Esophagus muscularis mucosa (tissue), 4 donors: ENCODE results near the gene ZNF567. TPM values are rescaled to one million over a fixed set of nuclear protein-coding genes. Genes with fewer than 3 reads are reported as not detected.

Source experiments
- DNase-seq: peaks from one replicate; pipeline ENCODE4 v3.0.0-alpha.2; 2017; ENCODE audit errors: extremely low spot score
- H3K27ac ChIP-seq, 4 donors: fragments of 200-600 bp; sonication (generic); replicated peaks in 1 of 4; 1 replicate in 3 of 4; 2 replicates in 1 of 4; pipeline ENCODE4 v1.5.1; 2016 to 2019; ENCODE audit warnings: mild to moderate bottlenecking in 1 of 4
- H3K27me3 ChIP-seq, 4 donors: fragments of 200-600 bp; sonication (generic); one replicate each; pipeline versions ENCODE4 v1.5.1 to v1.6.0; 2016 to 2019
- H3K36me3 ChIP-seq, 4 donors: fragments of 200-600 bp; sonication (generic); one replicate each; pipeline ENCODE4 v1.5.1; 2016 to 2019
- H3K4me1 ChIP-seq, 4 donors: fragments of 200-600 bp; sonication (generic); one replicate each; pipeline ENCODE4 v1.5.1; 2016 to 2019
- H3K4me3 ChIP-seq, 4 donors: fragments of 200-600 bp; sonication (generic); 1 replicate in 2 of 4; 2 replicates in 2 of 4; pipeline ENCODE4 v1.5.1; 2016 to 2019; ENCODE audit warnings: mild to moderate bottlenecking in 4 of 4, moderate library complexity in 1 of 4
- H3K9me3 ChIP-seq, 4 donors: fragments of 200-600 bp; sonication (generic); 1 replicate in 3 of 4; 2 replicates in 1 of 4; pipeline ENCODE4 v1.5.1; 2016 to 2019
- EP300 ChIP-seq: sonication (generic); formaldehyde crosslinking; IDR thresholded peaks from one replicate; pipeline ENCODE4 v1.6.1; 2017; ENCODE audit warnings: antibody characterized with exemption
- POLR2A ChIP-seq: fragments of 450-650 bp; IDR thresholded peaks from one replicate; pipeline ENCODE4 v1.6.1; 2017; ENCODE audit warnings: antibody characterized with exemption, moderate library complexity, mild to moderate bottlenecking, low read depth
- POLR2AphosphoS5 ChIP-seq, 2 donors: sonication (generic); formaldehyde crosslinking; IDR thresholded peaks; one replicate each; pipeline ENCODE4 v1.6.1; 2017; ENCODE audit warnings: antibody characterized with exemption in 2 of 2
- WGBS: methylation state at CpG from one replicate; pipeline ENCODE4 v1.1.5; 2018; 5-methylcytosine and 5-hydroxymethylcytosine counted together
- intact Hi-C: fragments of 100-400 bp; cut with DNase I; formaldehyde crosslinking; loops from one replicate; pipeline ENCODE4 v1.15.1; 2023
- total RNA-seq, 4 donors: library from RNA; depleted of rRNA; stranded (reverse); fragments of >200 nt; gene quantifications; one replicate each; pipeline versions ENCODE4 v1.1.0 to v1.2.1, GENCODE V29; 2016
- TF ChIP-seq, protein P1 (sequence below), 3 experiments: fragments of 200-600 bp in 2 of 3; fragments of 450-650 bp in 1 of 3; sonication (generic) in 2 of 3; IDR thresholded peaks; one replicate each; pipeline ENCODE4 v1.5.1; 2017 to 2019; ENCODE audit warnings: antibody characterized with exemption in 3 of 3, mild to moderate bottlenecking in 2 of 3, moderate library complexity in 1 of 3

ZNF567 gene
- total RNA-seq, 4 donors from 2014 or later = 5.5 to 9.1 (median 6.9) TPM

DNA sequence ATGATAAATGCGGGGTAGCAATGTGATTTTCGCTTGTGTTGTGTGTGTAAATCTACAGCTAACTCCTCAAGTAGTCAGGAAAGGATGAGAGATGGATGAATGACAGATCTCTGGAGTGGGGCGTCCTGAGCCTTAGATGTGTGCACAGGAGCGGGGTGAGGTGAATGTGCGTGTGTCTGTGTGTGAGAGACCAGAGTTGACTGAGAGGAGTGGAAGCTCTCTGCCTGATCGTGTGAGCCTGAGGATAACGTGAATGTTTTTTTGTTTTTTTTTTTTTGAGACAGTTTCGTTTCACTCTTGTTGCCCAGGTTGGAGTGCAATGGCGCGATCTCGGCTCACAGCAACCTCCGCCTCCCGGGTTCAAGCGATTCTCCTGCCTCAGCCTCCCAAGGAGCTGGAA is 21.6 kb upstream of the ZNF567 start:
- intact Hi-C loops = loop anchor here (10.0 kb wide), 1 partner anchor 91 kb away; the partner anchor contains the start of gene ZNF529
- DNase-seq = no peak
- 56% methylated on average over 14 of the region's 14 CpGs for WGBS
- Histone ChIP-seq H3K9me3 (peaks cover 0 to 15% (median 1%) of the 10 kb centered on the region in 4 donors), H3K27me3 (no peaks in the 10 kb centered on the region), H3K27ac (no peak overlapping the region), H3K4me1 (peaks cover 12 to 28% (median 20%) of the 10 kb centered on the region in 4 donors), H3K36me3 (peaks cover 6 to 35% (median 24%) of the 10 kb centered on the region in 4 donors), H3K4me3 (peak overlapping the region; percentile 62 to 86 (median 70))
- TF ChIP-seq POLR2A (no peak), EP300 (no peak)

DNA sequence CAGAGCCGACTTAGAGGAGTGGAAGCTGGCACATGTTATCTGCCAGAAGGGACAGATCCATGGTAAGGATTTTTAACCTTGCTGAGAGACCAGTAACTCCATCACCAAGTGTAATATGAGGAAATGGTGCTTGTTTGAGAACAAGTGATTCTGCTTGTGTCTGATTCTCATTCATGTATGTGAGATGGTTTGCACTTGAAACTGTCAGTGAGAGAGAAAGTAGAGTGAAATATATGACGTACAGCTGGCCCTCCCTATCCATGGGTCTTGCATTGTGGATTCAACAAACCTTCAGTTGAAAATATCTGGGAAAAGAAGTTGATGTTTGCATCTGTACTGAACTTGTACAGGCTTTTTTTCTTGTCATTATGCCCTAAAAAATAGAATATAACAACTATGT is 18.8 kb upstream of the ZNF567 start:
- Histone ChIP-seq H3K9me3 (peaks cover 0 to 36% (median 18%) of the 10 kb centered on the region in 4 donors), H3K36me3 (peaks cover 4 to 34% (median 22%) of the 10 kb centered on the region in 4 donors), H3K27me3 (no peaks in the 10 kb centered on the region), H3K4me3 (no peak overlapping the region), H3K4me1 (peaks cover 12 to 28% (median 20%) of the 10 kb centered on the region in 4 donors), H3K27ac (no peak overlapping the region)
- TF ChIP-seq, protein P1, sequence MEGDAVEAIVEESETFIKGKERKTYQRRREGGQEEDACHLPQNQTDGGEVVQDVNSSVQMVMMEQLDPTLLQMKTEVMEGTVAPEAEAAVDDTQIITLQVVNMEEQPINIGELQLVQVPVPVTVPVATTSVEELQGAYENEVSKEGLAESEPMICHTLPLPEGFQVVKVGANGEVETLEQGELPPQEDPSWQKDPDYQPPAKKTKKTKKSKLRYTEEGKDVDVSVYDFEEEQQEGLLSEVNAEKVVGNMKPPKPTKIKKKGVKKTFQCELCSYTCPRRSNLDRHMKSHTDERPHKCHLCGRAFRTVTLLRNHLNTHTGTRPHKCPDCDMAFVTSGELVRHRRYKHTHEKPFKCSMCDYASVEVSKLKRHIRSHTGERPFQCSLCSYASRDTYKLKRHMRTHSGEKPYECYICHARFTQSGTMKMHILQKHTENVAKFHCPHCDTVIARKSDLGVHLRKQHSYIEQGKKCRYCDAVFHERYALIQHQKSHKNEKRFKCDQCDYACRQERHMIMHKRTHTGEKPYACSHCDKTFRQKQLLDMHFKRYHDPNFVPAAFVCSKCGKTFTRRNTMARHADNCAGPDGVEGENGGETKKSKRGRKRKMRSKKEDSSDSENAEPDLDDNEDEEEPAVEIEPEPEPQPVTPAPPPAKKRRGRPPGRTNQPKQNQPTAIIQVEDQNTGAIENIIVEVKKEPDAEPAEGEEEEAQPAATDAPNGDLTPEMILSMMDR (IDR thresholded peaks at IDR 0.05) = no peak
- TF ChIP-seq EP300 (no peak), POLR2A (no peak)
- WGBS = 75% methylated on average over 2 of the region's 2 CpGs
- DNase-seq = no peak
- intact Hi-C loops = loop anchor here (10.0 kb wide), 1 partner anchor 94 kb away; the partner anchor contains the start of gene ZNF529

DNA sequence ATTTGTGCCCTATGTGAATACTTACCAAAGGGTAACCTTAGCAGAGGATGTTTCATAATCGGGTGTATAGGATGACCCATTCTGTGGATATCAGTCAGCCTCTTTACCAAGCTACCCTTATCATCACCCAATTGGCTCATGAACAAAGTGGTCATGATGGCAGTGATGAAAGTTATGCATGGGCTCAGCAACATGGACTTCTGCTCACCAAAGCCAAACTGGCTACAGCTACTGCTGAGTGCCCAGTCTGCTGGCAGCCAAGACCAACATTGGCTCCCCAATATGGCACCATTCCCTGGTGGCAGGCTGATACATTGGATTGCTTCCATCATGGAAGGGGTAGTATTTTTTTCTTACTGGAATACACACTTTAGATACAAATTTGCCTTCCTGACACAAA is 15.0 kb upstream of the ZNF567 start:
- intact Hi-C loops = no loop called here
- Histone ChIP-seq H3K36me3 (peaks cover 4 to 33% (median 12%) of the 10 kb centered on the region in 4 donors), H3K9me3 (peaks cover 0 to 51% (median 18%) of the 10 kb centered on the region in 4 donors), H3K4me3 (no peak overlapping the region), H3K4me1 (peaks cover 7 to 15% (median 12%) of the 10 kb centered on the region in 4 donors), H3K27me3 (no peaks in the 10 kb centered on the region), H3K27ac (no peak overlapping the region)
- no peak for DNase-seq
- 100% methylated on average over 1 of the region's 1 CpG for WGBS
- no peak for TF ChIP-seq POLR2AphosphoS5 (IDR thresholded peaks at IDR 0.05)
- TF ChIP-seq, protein P1 (IDR thresholded peaks at IDR 0.05) = no peak
- no peak for TF ChIP-seq POLR2A
- TF ChIP-seq EP300 = no peak

DNA sequence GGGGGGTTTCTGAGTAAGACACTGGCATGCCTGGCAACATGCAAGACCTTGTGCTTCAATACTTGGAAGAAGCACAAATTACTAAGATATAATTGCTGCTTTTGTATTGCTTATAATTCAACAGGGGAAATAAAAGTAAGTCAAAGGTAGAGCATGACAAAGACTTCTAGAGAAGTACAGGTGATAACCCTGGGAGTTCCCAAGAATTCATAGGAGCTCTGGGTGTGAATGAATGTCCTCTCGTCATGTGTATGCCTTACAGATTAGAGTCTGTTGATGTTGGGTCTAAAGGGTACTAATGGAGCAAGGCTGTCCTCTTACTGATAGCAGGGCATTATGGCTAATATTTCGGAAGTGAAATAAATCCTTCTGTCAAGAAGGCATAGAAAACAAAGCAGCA is 13.2 kb upstream of the ZNF567 start:
- TF ChIP-seq POLR2AphosphoS5 (IDR thresholded peaks at IDR 0.05) = no peak
- TF ChIP-seq EP300 = no peak
- peaks cover 14 to 52% (median 29%) of the 10 kb centered on the region in 4 donors for H3K36me3 ChIP-seq
- no peak for DNase-seq
- intact Hi-C loops = no loop called here
- no peak overlapping the region for H3K4me3 ChIP-seq
- H3K27me3 ChIP-seq = no peaks in the 10 kb centered on the region
- H3K9me3 ChIP-seq = peaks cover 0 to 69% (median 25%) of the 10 kb centered on the region in 4 donors
- no peak overlapping the region for H3K27ac ChIP-seq
- no peaks in the 10 kb centered on the region for H3K4me1 ChIP-seq
- WGBS = 90% methylated on average over 2 of the region's 2 CpGs

DNA sequence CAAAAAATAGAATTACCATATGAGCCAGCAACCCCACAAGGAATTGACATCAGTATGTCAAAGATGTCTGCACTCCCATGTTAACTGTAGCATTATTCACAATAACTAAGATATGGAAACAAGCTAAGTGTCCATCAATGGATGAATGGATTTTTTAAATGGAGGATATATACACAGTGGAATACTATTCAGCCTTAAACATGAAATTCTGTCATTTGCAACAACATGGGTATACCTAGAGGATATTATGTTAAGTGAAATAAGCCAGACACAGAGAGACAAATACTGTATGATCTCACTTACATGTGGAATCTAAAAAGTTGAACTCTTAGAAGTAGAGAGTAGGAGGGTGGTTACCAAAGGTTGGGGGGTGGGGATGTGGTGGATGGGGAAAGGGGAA is 8.0 kb upstream of the ZNF567 start:
- H3K4me3 ChIP-seq = no peak overlapping the region
- peaks cover 15 to 63% (median 35%) of the 10 kb centered on the region in 4 donors for H3K36me3 ChIP-seq
- DNase-seq = no peak
- H3K9me3 ChIP-seq = peaks cover 0 to 31% (median 10%) of the 10 kb centered on the region in 4 donors
- TF ChIP-seq POLR2AphosphoS5 (IDR thresholded peaks at IDR 0.05) (no peak), POLR2A (no peak), EP300 (no peak)
- TF ChIP-seq, protein P1 (IDR thresholded peaks at IDR 0.05) = no peak
- H3K27me3 ChIP-seq = no peaks in the 10 kb centered on the region
- H3K27ac ChIP-seq = no peak overlapping the region
- no peaks in the 10 kb centered on the region for H3K4me1 ChIP-seq
- intact Hi-C loops = no loop called here
